NB4 (cell line): ENCODE measurements around the gene TBXAS1.

ENCODE experiments used
- CTCF ChIP-seq: IDR thresholded peaks from one replicate; pipeline ENCODE4 v1.5.1; 2012; ENCODE audit warnings: low read depth, low read length
- MAX ChIP-seq: IDR thresholded peaks from 2 replicates; pipeline ENCODE4 v1.6.1; 2011; ENCODE audit warnings: low read depth, low read length
- MYC ChIP-seq: IDR thresholded peaks from 2 replicates; pipeline ENCODE4 v1.6.1; 2011; ENCODE audit warnings: low read depth, low read length
- POLR2A ChIP-seq: IDR thresholded peaks from 2 replicates; pipeline ENCODE4 v1.6.1; 2011; ENCODE audit warnings: mild to moderate bottlenecking; ENCODE audit not compliant: insufficient read length; ENCODE audit errors: extremely low read depth

GRCh38 chr7:139931190-139931934 is 102.3 kb downstream of the TBXAS1 start:
- TF ChIP-seq CTCF: no peak
- no peak for TF ChIP-seq MYC
- no peak for TF ChIP-seq POLR2A
- no peak for TF ChIP-seq MAX
